ENCODE results near the gene TAL1. TPM values are rescaled to one million over a fixed set of nuclear protein-coding genes. Genes with fewer than 3 reads are reported as not detected.
A peak's percentile ranks its signal among the peaks of the same experiment; 100 is the strongest.
"Not testable (repeated sequence)": the region's sequence is repeated elsewhere in the genome, so short reads cannot be mapped to it uniquely, and the experiment has no call there.

TAL1 gene
- 0.13 TPM in 2 replicates for total RNA-seq (2014; rRNA removed; shearing (Covaris generic))
- 0.08 and 0.13 TPM in 2 replicates for polyA plus RNA-seq (2015; cell fraction: cytosol; rRNA removed)
- not detected in 2 replicates for polyA plus RNA-seq (2015; cell fraction: nucleus; rRNA removed)

DNA sequence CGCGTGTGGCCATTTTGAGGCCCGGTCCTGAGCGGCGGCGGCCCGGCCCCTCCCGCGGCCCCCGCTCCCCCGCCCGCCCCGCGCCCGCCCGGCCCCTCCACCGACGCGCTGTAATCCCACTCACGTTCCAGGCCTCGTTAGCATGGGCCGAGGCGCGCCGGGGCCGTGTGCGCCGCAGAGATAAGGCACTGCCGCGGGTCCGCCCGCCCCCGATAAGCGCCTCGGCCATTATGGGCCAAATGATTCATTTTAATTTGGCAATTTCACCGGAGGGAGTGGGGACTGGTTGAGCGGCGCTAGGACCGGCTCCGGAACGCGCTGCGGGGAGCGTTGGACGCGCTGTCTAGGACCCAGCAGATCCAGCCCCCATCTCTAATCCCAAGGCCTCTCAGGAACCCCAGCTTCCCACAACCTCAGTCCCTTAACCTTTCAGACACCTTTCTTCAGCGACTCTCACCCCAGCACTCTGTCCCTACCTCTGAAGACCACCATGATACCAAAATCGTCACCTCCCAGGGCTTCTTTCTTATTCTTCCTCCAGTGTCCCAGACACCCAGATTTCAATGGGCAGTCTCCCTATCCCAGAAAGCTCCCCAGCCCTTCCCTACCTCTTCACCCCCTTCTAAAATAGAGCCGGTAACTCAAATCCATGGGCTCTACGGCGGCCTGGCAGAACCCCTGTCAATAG lies at the start of gene TAL1:
Gene TAL1, minus strand, starts transcription at position 39 of the 688 bp plus-strand sequence. CDS start 6,337 bp downstream, outside the sequence.
- DNase-seq (ENCODE audit: low read depth, low spot score): no peak
- in situ Hi-C loops (cut with HindIII; ENCODE audit: low pct_unique_long_range_greater_than_20kb, low sequenced_read_pairs): no loop called here

DNA sequence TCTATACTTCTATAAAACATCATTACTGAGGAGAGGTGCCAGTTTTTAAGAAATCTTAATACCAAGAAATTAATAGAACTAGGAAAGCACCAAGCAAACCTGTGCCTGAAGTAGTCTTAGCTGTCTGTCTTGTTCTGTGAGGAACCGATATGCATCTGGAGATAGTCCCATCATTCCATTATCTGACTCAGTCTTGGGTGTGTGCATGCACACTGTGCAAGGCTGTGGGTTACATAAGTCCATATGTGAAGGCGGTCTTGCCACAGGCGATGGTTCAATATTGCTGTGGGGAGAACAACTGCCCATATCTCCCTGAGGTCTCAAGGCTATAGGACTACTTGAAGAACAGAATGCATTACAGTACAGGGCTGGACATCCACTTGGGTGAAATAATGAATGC lies 48.1 kb upstream of the TAL1 start:
- in situ Hi-C loops (cut with HindIII; ENCODE audit: low pct_unique_long_range_greater_than_20kb, low sequenced_read_pairs): no loop called here
- no peak for DNase-seq (ENCODE audit: low read depth, low spot score)

DNA sequence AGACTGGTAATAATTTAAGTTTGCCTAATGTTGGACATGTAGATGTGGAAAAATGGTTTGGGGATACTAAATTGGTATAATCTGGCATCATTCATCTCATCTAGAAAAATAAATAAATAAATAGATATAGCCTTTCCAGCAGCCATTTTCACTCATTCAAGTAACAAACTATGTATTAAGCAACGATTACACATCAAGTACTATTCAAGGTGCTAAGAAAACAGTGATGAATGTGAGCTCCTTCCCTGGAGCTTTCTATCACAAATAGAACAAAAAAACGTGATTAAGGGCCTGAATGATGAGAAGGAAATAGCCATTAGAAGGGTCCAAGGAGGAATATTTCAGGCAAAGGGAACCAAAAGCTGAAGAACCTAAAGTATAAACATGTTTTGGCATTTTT lies 44.8 kb upstream of the TAL1 start:
- in situ Hi-C loops (cut with HindIII; ENCODE audit: low pct_unique_long_range_greater_than_20kb, low sequenced_read_pairs): no loop called here
- no peak for DNase-seq (ENCODE audit: low read depth, low spot score)

- DNase-seq (ENCODE audit: low read depth, low spot score); in situ Hi-C loops (cut with HindIII; ENCODE audit: low pct_unique_long_range_greater_than_20kb, low sequenced_read_pairs): not testable (repeated sequence)
Measured at GRCh38 chr1:47275811-47276210, 43.8 kb upstream of the TAL1 start.

- in situ Hi-C loops (cut with HindIII; ENCODE audit: low pct_unique_long_range_greater_than_20kb, low sequenced_read_pairs); DNase-seq (ENCODE audit: low read depth, low spot score): not testable (repeated sequence)
Measured at GRCh38 chr1:47265529-47265928, 33.5 kb upstream of the TAL1 start.

GRCh38 chr1:47262787-47263413 lies 30.9 kb upstream of the TAL1 start:
- DNase-seq (ENCODE audit: low read depth, low spot score): peak; percentile 66
- in situ Hi-C loops (cut with HindIII; ENCODE audit: low pct_unique_long_range_greater_than_20kb, low sequenced_read_pairs): no loop called here

DNA sequence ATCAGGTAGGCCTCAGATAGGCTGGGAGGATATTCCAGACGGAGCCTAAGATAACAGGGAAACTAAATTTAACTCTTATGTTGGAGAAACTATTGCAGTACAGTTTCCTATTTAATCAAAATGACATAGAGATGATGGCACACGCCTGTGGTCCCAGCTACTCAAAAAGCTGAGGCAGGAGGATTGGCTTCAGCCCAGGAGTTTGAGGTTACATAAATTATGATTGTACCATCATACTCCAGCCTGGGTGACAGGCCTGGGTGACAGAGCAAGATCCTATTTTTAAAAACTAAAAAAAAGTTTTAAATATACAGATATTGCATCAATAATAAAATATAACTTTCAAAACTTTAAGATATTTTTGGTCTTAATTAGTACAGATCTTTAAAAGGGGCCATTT lies 25.2 kb upstream of the TAL1 start:
- in situ Hi-C loops (cut with HindIII; ENCODE audit: low pct_unique_long_range_greater_than_20kb, low sequenced_read_pairs): no loop called here
- no peak for DNase-seq (ENCODE audit: low read depth, low spot score)

GRCh38 chr1:47252795-47253194 lies 20.8 kb upstream of the TAL1 start:
- in situ Hi-C loops (cut with HindIII; ENCODE audit: low pct_unique_long_range_greater_than_20kb, low sequenced_read_pairs): no loop called here
- no peak for DNase-seq (ENCODE audit: low read depth, low spot score)

DNA sequence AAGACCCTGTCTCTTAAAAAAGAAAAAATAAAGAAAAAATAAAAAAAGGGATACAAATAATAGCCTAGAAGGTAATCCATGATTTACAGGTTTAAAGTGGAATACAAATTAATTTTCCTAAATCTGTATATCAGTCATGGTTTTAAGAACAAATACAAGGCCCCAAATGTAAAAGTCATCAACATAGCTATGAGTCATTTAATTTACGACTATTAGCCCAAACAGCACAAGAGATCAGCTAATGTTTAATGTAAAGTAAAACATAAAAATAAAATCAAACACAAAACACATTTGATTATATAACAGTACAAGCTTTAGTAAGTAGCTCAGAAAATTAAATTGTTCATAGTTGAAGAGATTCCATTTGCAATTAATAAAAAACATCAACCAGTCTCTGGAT lies 20.3 kb upstream of the TAL1 start:
- in situ Hi-C loops (cut with HindIII; ENCODE audit: low pct_unique_long_range_greater_than_20kb, low sequenced_read_pairs): no loop called here
- DNase-seq (ENCODE audit: low read depth, low spot score): no peak

DNA sequence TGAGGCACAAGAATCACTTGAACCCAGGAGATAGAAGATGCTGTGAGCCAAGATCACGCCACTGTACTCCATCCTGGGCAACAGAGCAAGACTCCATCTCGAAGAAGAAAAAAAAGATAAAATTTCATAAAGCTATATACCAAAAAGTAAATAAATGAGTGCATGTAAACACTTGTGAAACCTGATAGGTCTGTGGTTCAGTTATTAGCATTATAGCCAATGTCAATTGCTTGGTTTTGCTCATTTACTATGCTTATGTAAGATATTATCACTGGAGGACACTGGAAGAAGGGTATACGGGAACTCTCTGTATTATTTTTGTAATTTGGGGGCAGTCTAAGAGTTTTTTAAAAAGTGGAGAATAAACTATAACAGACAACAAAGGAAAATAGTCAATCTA lies 17.7 kb upstream of the TAL1 start:
- no peak for DNase-seq (ENCODE audit: low read depth, low spot score)
- in situ Hi-C loops (cut with HindIII; ENCODE audit: low pct_unique_long_range_greater_than_20kb, low sequenced_read_pairs): no loop called here

- in situ Hi-C loops (cut with HindIII; ENCODE audit: low pct_unique_long_range_greater_than_20kb, low sequenced_read_pairs): no loop called here
Measured at GRCh38 chr1:47244339-47244862, 12.4 kb upstream of the TAL1 start.

DNA sequence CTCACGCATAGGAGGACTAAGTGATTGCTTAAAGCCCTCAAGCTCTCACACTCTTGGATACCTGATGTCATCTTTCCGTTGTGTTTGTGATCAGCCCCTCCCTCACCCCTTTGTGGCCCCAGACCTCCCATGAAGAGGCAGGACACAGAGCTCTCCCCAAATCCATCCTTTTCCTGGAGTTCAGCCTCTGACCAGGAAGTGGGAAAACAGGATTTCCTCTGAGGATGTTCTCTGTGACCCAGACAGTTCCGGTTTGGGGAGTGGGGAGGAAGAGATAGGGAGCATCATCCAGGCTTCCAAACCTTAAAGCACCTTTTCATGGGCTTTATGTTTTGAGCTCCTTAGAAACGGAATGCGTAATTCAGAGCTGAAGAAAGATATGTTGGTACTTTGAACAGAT lies 11.9 kb upstream of the TAL1 start:
- in situ Hi-C loops (cut with HindIII; ENCODE audit: low pct_unique_long_range_greater_than_20kb, low sequenced_read_pairs): no loop called here
- no peak for DNase-seq (ENCODE audit: low read depth, low spot score)

More at GRCh38 chr1:47244339-47244862, 12.4 kb upstream of the TAL1 start:
- DNase-seq (ENCODE audit: low read depth, low spot score): no peak

DNA sequence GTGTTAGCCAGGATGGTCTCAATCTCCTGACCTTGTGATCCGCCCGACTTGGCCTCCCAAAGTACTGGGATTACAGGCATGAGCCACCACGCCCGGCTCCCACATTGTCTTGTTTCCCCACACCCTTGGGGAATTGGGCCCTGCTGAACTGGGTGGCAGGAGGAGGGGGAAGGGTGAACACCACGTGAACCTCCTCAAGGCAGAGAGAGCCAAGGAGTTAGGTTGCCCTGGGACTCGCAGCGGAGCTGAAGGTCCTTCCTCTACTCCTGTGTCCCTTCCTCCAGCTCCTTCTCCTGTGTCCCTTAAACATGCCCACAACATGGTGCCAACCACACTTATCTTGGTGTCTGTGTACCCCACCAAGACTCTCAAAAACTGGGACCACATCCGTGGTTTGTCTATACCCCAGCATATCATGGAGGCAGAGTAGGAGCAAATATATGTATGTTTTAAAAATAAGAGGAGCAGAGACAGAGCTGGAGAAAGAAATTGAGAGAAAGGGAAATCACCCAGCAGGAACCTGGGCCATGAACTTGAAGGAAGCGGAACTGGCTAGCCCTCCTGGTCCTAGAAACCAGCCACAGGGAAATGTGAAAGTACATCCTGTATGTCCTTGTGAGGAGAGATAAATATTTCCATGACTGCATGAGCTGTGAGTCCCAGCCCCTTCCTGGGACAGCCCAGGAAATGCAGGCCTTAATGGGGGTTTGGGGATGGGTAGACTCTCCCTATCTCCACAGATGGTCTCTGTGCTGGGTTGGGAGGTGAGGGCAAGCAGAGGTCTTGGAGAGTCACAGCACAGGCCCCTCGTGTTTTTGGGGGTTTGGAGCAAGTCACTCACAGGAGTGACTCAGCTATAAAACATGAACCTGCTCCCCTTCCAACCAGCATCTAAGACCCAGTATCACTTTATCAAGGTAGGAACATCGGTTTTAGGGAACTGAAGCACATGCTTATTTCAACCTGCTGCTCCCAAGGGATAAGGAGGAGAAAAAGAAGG lies 9.4 kb upstream of the TAL1 start:
- in situ Hi-C loops (cut with HindIII; ENCODE audit: low pct_unique_long_range_greater_than_20kb, low sequenced_read_pairs): no loop called here
- DNase-seq (ENCODE audit: low read depth, low spot score): no peak

DNA sequence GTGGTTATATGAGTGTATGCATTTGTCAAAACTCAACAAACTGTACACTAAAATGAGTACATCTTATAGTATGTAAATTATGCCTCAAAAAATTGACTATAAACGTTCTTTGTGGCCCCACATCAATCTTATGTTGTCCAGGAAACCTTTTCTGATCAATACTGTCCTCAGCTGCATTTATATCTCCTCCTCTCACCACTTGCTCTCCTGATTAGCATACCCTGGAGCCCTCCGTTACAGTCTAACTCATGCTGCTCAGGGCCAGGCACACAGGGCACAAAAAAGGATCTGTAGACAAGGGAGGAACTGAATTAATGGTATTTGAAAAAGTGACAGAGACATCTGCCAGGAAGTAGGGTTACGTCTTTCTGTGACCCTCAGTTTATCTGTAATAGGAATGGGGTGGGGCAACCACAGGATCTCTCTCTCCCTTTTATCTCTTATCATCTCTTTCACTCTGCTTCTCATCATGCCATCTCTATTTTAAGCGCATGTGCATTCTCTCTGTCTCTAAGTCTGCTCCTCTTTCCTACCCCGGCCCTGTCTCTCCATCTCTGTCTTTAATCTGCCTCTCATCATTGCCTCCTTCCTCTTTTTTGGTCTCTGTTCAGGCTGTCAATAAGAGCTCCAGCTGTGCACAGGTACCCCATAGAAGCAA lies 7.0 kb upstream of the TAL1 start:
- in situ Hi-C loops (cut with HindIII; ENCODE audit: low pct_unique_long_range_greater_than_20kb, low sequenced_read_pairs): no loop called here
- DNase-seq (ENCODE audit: low read depth, low spot score): no peak

DNA sequence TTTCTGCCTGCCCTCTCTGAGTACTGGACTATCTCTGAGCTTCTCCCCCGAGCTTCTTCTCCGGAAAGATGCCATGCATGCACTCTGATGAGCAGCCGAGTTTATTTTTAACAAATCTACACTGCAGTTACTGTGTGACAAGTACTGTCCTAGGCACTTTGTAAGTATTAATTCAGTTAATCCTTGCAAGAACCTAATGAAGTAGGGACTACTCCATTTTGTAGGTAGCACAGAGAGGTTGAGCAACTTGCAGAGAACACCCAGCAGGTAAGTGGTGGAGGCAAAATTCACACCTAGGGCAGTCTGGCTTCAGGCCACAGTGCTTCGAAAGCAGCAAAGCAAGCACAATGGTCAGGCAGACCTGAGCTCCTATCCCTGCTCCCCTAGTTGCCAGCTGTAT lies 3.8 kb upstream of the TAL1 start:
- in situ Hi-C loops (cut with HindIII; ENCODE audit: low pct_unique_long_range_greater_than_20kb, low sequenced_read_pairs): no loop called here
- no peak for DNase-seq (ENCODE audit: low read depth, low spot score)

- DNase-seq (ENCODE audit: low read depth, low spot score): no peak
- in situ Hi-C loops (cut with HindIII; ENCODE audit: low pct_unique_long_range_greater_than_20kb, low sequenced_read_pairs): no loop called here
Measured at GRCh38 chr1:47235241-47235681, 3.2 kb upstream of the TAL1 start.

DNA sequence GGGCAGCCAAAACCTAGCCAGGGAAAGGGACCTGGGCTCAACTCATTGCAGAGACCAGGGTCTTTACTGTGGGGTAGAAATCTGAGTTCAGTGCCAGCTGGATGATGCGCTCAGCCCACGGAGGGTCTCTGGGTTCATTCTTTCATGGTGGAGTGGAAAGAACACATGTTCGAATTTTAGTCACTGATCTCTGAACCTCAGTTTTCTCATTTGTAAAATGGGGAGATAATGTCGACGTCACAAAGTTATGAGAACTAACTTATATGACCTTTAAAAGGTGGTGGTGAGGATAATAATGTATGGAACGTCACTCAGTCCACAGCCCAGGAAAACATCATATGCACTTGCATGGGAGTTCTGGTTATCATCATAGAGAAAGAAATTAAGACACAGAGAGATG lies 1.2 kb upstream of the TAL1 start:
- in situ Hi-C loops (cut with HindIII; ENCODE audit: low pct_unique_long_range_greater_than_20kb, low sequenced_read_pairs): no loop called here
- no peak for DNase-seq (ENCODE audit: low read depth, low spot score)

All from SK-MEL-5 (cell line).